Type B pancreatic cell (in vitro differentiated cells): ENCODE measurements around the gene AQP12B. TPM values are rescaled to one million over a fixed set of nuclear protein-coding genes. Genes with fewer than 3 reads are reported as not detected.

Source experiments
- DNase-seq: peaks from one replicate; pipeline ENCODE4 v3.0.0; 2021; ENCODE audit warnings: mixed read lengths; ENCODE audit not compliant: unreplicated experiment; ENCODE audit errors: extremely low spot score
- H3K27ac Mint-ChIP-seq: 2 replicates; pipeline ENCODE4 v1.8.0; 2021; ENCODE audit warnings: mild to moderate bottlenecking, mixed read lengths
- H3K27me3 Mint-ChIP-seq: 2 replicates; pipeline ENCODE4 v1.8.0; 2021; ENCODE audit warnings: mixed read lengths
- H3K36me3 Mint-ChIP-seq: 2 replicates; pipeline ENCODE4 v1.8.0; 2021; ENCODE audit warnings: mixed read lengths
- H3K4me1 Mint-ChIP-seq: one replicate; pipeline ENCODE4 v1.8.0; 2021; ENCODE audit warnings: mixed read lengths; ENCODE audit not compliant: unreplicated experiment
- H3K4me3 Mint-ChIP-seq: 2 replicates; pipeline ENCODE4 v1.8.0; 2021; ENCODE audit warnings: mild to moderate bottlenecking, mixed read lengths
- H3K9me3 Mint-ChIP-seq: 2 replicates; pipeline ENCODE4 v1.8.0; 2021; ENCODE audit warnings: mixed read lengths
- total RNA-seq: library from RNA; stranded (reverse); gene quantifications from 2 replicates; pipeline ENCODE4 v1.2.1, GENCODE V29; 2021; ENCODE audit warnings: low replicate concordance
- TF ChIP-seq, protein P1 (sequence below): fragments of 200-600 bp; sonication (generic); conservative IDR thresholded peaks from 2 replicates; pipeline ENCODE4 v1.5.0; 2021; ENCODE audit warnings: antibody characterized with exemption, mild to moderate bottlenecking

Gene AQP12B
- total RNA-seq, 1 donor from 2014 or later: 0.43 TPM

DNA sequence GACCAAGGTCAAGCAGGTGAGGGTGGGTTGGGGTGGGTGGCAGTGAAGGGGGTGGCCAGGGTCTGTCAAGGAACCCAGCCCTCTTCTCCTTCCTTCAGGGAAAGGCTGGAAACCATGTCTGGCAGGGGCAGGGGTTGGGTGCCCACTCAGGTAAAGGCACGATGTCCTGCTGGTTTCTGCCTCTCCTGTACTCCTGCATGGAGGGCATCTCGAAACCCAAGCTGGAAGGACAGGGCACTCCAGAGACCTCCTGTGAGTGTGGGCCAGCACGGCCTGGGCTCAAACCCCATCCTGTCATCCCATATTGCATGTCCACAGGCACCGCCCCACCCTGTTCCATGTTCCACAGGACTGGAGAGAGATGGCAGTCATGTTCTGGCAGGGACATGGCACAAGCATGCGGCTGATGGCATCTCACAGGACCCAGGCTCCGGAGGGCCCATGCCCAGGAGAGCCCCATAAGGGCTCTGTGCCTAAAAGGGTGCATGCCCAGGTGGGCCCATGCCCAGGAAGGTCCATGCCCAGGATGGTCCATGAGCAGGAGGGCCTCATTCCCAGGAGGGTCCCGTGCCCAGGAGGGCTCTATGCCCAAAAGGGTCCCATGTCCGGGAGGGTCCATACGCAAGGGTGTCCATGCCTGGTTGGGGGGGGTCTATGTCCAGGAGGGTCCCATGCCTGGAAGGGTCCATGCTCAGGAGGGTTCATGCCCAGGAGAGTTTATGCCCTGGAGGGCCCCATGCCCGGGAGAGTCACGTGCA, 51.0 kb downstream of the AQP12B start:
- TF ChIP-seq, protein P1, sequence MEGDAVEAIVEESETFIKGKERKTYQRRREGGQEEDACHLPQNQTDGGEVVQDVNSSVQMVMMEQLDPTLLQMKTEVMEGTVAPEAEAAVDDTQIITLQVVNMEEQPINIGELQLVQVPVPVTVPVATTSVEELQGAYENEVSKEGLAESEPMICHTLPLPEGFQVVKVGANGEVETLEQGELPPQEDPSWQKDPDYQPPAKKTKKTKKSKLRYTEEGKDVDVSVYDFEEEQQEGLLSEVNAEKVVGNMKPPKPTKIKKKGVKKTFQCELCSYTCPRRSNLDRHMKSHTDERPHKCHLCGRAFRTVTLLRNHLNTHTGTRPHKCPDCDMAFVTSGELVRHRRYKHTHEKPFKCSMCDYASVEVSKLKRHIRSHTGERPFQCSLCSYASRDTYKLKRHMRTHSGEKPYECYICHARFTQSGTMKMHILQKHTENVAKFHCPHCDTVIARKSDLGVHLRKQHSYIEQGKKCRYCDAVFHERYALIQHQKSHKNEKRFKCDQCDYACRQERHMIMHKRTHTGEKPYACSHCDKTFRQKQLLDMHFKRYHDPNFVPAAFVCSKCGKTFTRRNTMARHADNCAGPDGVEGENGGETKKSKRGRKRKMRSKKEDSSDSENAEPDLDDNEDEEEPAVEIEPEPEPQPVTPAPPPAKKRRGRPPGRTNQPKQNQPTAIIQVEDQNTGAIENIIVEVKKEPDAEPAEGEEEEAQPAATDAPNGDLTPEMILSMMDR: no peak
- no peaks in the 10 kb centered on the region for H3K4me1 Mint-ChIP-seq
- no peak overlapping the region for H3K27ac Mint-ChIP-seq
- no peaks in the 10 kb centered on the region for H3K27me3 Mint-ChIP-seq
- peaks cover 8% of the 10 kb centered on the region for H3K9me3 Mint-ChIP-seq
- DNase-seq: peak; percentile 64
- no peaks in the 10 kb centered on the region for H3K36me3 Mint-ChIP-seq
- no peak overlapping the region for H3K4me3 Mint-ChIP-seq

DNA sequence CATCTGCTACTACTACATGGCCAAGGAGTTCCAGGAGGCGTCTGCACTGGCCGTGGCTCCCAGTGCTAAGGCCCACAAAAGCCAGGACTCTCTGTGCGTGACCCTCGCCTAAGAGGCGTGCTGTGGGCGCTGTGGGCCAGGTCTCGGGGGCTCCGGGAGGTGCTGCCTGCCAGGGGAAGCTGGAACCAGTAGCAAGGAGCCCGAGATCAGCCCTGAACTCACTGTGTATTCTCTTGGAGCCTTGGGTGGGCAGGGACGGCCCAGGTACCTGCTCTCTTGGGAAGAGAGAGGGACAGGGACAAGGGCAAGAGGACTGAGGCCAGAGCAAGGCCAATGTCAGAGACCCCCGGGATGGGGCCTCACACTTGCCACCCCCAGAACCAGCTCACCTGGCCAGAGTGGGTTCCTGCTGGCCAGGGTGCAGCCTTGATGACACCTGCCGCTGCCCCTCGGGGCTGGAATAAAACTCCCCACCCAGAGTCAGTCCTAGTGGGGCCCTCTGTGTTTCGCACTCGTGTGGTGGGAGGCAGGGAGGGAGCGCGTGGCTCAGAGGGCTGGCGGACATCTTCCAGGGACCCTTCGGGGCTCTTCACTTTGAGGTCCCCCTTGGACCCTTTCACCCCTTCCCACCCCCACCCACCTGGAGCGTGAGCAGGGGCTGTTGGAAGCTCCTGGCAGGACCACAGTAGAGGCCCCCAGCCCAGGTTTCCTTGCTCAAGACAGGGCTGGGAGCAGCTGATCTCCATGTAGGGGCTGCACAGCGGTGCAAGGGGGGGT, 51.7 kb downstream of the AQP12B start:
- no peaks in the 10 kb centered on the region for H3K27me3 Mint-ChIP-seq
- no peaks in the 10 kb centered on the region for H3K36me3 Mint-ChIP-seq
- TF ChIP-seq, protein P1: no peak
- H3K4me3 Mint-ChIP-seq: no peak overlapping the region
- DNase-seq: peak; percentile 60
- no peak overlapping the region for H3K27ac Mint-ChIP-seq
- peaks cover 8% of the 10 kb centered on the region for H3K9me3 Mint-ChIP-seq
- no peaks in the 10 kb centered on the region for H3K4me1 Mint-ChIP-seq

DNA sequence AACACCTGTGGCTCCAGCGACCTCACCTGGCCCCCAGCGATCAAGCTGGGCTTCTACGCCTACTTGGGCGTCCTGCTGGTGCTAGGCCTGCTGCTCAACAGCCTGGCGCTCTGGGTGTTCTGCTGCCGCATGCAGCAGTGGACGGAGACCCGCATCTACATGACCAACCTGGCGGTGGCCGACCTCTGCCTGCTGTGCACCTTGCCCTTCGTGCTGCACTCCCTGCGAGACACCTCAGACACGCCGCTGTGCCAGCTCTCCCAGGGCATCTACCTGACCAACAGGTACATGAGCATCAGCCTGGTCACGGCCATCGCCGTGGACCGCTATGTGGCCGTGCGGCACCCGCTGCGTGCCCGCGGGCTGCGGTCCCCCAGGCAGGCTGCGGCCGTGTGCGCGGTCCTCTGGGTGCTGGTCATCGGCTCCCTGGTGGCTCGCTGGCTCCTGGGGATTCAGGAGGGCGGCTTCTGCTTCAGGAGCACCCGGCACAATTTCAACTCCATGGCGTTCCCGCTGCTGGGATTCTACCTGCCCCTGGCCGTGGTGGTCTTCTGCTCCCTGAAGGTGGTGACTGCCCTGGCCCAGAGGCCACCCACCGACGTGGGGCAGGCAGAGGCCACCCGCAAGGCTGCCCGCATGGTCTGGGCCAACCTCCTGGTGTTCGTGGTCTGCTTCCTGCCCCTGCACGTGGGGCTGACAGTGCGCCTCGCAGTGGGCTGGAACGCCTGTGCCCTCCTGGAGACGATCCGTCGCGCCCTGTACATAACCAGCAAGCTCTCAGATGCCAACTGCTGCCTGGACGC, 52.5 kb downstream of the AQP12B start:
- peaks cover 8% of the 10 kb centered on the region for H3K9me3 Mint-ChIP-seq
- H3K27me3 Mint-ChIP-seq: no peaks in the 10 kb centered on the region
- no peaks in the 10 kb centered on the region for H3K36me3 Mint-ChIP-seq
- H3K27ac Mint-ChIP-seq: no peak overlapping the region
- H3K4me1 Mint-ChIP-seq: no peaks in the 10 kb centered on the region
- TF ChIP-seq, protein P1: no peak
- DNase-seq: peak; percentile 71
- H3K4me3 Mint-ChIP-seq: no peak overlapping the region

DNA sequence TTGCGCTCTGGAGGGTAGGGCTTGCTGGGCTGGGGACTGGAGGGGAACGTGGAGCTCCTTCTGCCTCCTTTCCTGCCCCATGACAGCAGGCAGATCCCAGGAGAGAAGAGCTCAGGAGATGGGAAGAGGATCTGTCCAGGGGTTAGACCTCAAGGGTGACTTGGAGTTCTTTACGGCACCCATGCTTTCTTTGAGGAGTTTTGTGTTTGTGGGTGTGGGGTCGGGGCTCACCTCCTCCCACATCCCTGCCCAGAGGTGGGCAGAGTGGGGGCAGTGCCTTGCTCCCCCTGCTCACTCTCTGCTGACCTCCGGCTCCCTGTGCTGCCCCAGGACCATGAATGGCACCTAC, 53.1 kb downstream of the AQP12B start:
- Mint-ChIP-seq H3K27me3 (no peaks in the 10 kb centered on the region), H3K27ac (no peak overlapping the region), H3K9me3 (peaks cover 8% of the 10 kb centered on the region), H3K36me3 (no peaks in the 10 kb centered on the region), H3K4me3 (no peak overlapping the region), H3K4me1 (no peaks in the 10 kb centered on the region)
- TF ChIP-seq, protein P1: no peak
- DNase-seq: no peak

DNA sequence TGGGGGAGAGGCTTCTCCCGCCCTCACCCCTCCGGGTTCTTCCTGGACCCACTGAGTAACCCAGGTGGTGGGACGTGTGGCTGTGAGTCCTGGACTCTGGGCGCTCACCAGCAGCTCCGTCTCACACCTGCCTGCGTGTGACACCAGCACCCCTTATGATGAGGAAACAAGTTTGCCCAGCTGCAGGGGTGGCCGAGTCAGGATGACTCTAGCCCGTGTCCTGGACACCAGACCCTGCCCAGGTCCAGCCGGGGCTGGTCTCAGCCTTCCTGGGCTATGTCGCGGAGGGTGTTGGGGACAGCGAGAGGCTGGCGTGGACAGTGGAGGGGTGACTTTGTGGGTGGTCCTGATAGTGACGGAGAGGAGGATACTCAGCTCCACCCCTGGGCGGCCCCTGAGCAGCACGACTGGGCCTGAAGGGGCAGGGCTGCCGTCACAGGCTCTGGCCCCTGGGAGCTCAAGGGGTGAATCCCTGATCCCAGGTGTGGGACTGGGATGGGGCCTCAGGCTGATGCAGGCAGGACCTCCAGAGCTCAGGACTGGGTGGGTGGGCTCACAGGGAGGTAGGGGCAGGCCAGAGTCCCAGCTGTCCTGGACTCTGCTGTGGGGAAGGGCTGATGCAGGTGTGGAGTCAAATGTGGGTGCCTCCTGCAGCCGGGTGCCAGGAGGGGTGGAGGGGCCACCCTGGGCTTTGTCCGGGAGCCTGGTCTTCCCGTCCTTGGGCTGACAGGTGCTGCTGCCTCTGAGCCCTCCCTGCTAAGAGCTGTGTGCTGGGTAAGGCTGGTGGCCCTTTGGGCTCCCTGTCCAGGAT, 53.7 kb downstream of the AQP12B start:
- DNase-seq: peak; percentile 68
- H3K4me3 Mint-ChIP-seq: no peak overlapping the region
- no peak overlapping the region for H3K27ac Mint-ChIP-seq
- no peaks in the 10 kb centered on the region for H3K27me3 Mint-ChIP-seq
- peaks cover 8% of the 10 kb centered on the region for H3K9me3 Mint-ChIP-seq
- H3K4me1 Mint-ChIP-seq: no peaks in the 10 kb centered on the region
- H3K36me3 Mint-ChIP-seq: no peaks in the 10 kb centered on the region
- TF ChIP-seq, protein P1: no peak
